Stimulated activated CD8-positive, alpha-beta memory T cell treated with anti-CD3 and anti-CD28 coated beads, Interleukin-2, amount 100 ng/mL, for 48 hours (primary cell): ENCODE measurements around the gene INCENP.

Experiments
- DNase-seq, 2 donors: peaks; one replicate each; pipeline ENCODE4 v3.0.0-alpha.2; 2020; ENCODE audit warnings: low read depth in 2 of 2

The INCENP gene

GRCh38 chr11:62141111-62142042 lies 17.6 kb downstream of the INCENP start:
- DNase-seq: no peak

- no peak for DNase-seq
Observed at GRCh38 chr11:62142043-62142375, 18.2 kb downstream of the INCENP start.

GRCh38 chr11:62142921-62143320 lies 19.1 kb downstream of the INCENP start:
- no peak for DNase-seq

- no peak for DNase-seq
Observed at GRCh38 chr11:62143727-62144126, 19.9 kb downstream of the INCENP start.

GRCh38 chr11:62144641-62145255 lies 20.9 kb downstream of the INCENP start:
- DNase-seq: no peak

GRCh38 chr11:62145261-62145871 lies 21.6 kb downstream of the INCENP start:
- no peak for DNase-seq

GRCh38 chr11:62146476-62147200 lies 22.8 kb downstream of the INCENP start:
- DNase-seq: no peak

- no peak for DNase-seq
Observed at GRCh38 chr11:62147545-62147944, 23.7 kb downstream of the INCENP start.

GRCh38 chr11:62148271-62148980 lies 24.6 kb downstream of the INCENP start:
- DNase-seq: no peak

- no peak for DNase-seq
Observed at GRCh38 chr11:62149986-62150886, 26.4 kb downstream of the INCENP start.

GRCh38 chr11:62150887-62151736 lies 27.3 kb downstream of the INCENP start:
- no peak for DNase-seq

- DNase-seq: no peak
Observed at GRCh38 chr11:62151737-62152102, 27.9 kb downstream of the INCENP start.

- DNase-seq: no peak
Observed at GRCh38 chr11:62152245-62153086, 28.7 kb downstream of the INCENP start.

- DNase-seq: no peak
Observed at GRCh38 chr11:62153087-62153395, 29.2 kb downstream of the INCENP start.

- DNase-seq: no peak
Observed at GRCh38 chr11:62153617-62154016, 29.8 kb downstream of the INCENP start.

- no peak for DNase-seq
Observed at GRCh38 chr11:62157603-62158002, 33.8 kb downstream of the INCENP start.

- no peak for DNase-seq
Observed at GRCh38 chr11:62166371-62166770, 42.6 kb downstream of the INCENP start.

GRCh38 chr11:62169448-62169847 lies 45.6 kb downstream of the INCENP start:
- no peak for DNase-seq

GRCh38 chr11:62169935-62170334 lies 46.1 kb downstream of the INCENP start:
- DNase-seq: no peak
